ENCODE results near the gene RXYLT1.
"Not testable (repeated sequence)": the region's sequence is repeated elsewhere in the genome, so short reads cannot be mapped to it uniquely, and the experiment has no call there.

The RXYLT1 gene

DNA sequence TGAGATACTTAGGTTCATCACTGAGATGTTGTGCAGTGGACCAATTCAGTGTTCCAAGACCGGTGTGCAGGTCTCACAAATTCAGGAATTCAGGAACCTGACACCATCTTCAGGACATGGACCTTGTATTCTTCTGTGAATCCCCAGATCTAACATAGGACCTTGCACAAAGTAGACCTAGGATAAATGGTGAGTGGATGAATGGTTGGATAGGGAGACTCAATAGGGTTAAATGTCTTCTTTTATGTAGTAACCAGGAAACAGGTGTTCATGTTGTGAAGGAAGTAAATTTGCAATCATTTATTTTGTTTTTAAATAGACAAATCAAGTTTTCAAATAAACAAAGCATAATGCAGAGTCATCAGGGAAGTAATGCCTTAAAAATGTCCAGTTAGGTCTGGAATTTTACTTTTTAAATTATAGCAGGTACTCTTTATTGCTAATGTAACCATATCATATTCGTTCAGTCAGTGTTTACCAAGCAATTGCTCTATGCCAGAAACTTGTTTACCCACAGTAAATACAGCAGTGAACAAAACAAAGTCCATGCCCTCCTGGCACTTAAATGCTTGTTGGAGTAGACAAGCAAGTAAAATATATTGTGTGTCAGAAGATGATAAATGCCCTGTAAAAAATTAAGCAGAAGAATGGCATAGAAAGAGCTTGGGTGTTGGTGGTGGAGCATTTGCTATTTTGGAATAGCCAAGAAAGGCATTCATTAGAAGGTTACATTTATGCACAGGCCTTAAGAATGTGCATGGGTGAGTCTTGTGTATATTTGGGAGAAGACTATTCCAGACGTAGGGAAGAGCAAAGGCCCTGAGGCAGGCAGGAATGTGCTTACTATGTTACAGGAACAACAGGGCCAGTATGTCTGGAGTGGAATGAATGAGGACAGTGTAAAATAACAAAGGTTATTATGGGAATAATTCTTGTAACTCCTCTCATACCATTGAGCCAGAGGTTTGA lies 26.3 kb downstream of the RXYLT1 start:
- no peak for DNase-seq

DNA sequence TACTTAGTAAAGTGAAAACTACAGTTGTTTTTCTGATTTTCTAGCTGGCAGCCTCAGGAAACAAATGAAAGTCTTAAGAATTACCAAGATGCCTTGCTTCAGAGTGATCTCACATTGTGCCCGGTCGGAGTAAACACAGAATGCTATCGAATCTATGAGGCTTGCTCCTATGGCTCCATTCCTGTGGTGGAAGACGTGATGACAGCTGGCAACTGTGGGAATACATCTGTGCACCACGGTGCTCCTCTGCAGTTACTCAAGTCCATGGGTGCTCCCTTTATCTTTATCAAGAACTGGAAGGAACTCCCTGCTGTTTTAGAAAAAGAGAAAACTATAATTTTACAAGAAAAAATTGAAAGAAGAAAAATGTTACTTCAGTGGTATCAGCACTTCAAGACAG lies 28.9 kb downstream of the RXYLT1 start:
- DNase-seq: no peak

DNA sequence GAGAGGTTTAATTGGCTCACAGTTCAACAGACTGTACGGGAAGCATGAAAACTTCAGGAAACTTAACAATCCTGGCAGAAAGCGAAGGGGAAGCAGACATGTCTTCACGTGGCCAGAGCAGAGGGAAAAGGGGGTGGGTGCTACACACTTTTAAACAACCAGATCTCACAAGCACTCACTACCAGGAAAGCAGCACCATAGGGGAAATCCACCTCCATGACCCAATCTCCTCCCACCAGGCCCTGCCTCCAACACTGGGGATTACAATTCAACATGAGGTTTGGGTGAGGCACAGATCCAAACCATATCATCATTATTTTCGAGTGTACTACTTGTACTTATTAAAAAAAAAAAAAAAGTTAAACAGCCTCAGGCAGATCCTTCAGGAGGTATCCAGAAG lies 29.9 kb downstream of the RXYLT1 start:
- DNase-seq: no peak

DNA sequence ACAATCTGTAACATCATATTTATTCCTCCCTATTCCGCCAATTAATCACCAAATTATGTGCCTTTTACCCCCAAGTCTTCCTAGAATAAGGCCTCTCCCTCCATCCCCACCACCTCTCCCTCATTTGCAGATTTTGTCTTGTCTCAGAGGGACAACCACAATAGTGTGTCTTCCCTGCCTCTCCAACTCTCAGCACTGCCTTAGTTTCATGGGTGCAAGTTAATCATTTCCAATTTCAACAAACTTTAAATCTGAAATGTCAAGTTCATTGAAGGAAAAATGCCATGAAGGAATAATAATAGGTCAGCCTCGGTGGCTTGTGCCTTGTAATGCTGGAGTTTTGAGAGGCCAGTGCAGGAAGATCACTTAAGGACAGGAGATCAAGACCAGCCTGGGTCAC lies 31.6 kb downstream of the RXYLT1 start:
- no peak for DNase-seq

DNA sequence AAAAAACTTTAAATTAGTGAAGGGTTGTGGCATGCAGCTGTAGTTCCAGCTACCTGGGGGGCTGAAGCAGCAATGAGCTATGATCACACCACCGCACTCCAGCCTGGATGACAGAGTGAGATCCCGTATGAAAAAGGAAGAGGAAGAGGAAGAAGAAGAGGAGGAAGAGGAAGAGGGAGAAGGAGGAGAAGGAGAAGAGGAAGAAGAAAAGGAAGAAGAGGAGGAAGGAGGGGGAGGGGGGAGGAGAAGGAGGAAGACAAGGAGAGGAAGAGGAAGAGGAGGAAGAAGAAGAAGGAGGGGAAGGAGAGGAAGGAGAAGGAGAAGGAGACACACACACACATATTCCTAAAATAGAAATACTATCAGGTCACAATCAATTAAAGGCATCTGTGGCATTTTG lies 32.0 kb downstream of the RXYLT1 start:
- no peak for DNase-seq

DNA sequence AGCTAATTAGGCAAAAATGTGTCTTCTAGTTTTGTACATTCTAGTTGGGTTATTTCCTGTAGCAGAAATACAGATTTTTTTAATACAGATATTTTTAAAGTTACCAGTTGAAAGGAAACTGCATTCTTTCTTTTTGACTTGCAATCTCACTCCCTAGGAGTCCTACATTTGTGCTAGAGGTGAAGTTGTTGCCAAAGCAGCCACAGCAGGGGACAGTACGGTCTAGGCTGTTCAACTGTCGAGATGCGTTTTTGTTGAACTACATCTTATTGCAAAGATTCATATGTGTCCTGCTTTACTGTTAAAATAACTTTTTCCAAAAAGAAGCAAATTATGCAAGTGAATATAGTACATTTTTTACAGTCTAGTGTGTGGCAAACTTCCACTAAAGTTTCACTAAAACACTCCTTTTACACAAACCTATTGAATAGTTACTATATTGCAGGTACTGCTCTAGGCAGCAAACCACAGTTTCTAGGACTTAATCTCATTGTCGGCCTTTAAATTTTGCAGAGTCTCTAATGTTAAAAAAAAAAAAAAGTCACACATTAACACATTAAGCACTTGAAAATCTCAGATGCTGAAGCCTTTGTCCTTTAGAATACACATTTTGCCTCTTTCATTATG lies 34.5 kb downstream of the RXYLT1 start:
- no peak for DNase-seq

DNA sequence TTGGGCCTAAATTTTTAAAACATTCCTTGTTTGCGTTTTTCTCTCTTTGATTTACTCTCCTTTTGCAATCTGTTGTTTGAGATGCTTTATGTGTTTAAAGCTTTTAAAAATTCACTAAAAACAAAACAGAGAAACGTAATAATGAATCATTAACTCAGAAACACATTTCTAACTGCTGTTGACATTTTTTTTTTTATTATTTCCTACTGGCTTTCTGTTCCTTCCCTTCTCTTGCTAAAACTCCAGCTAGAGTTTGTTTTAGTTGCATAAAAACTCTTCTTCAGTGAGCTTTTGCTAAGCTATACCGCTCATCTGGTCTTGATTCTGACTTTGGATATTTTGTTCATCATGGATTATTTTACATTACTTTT lies 35.8 kb downstream of the RXYLT1 start:
- no peak for DNase-seq

DNA sequence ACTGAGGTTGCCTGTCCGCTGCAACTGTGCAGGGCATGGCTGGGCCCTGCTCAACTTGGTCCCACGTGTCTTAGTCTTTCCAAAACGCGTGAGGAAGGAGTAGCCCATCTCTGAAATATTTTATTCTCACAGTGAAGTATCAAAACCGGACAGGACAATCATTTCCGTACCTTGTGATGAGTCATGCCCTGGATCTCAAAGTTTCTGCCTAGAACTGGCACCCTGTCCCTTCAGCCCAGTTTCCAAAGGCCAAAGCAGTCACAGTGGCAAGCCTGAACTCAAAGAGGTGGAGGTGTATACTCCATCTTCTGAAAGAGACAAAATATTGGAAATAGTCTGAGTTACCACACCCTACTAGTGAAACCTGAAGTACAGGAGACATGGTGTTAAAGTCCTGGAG lies 36.3 kb downstream of the RXYLT1 start:
- no peak for DNase-seq

DNA sequence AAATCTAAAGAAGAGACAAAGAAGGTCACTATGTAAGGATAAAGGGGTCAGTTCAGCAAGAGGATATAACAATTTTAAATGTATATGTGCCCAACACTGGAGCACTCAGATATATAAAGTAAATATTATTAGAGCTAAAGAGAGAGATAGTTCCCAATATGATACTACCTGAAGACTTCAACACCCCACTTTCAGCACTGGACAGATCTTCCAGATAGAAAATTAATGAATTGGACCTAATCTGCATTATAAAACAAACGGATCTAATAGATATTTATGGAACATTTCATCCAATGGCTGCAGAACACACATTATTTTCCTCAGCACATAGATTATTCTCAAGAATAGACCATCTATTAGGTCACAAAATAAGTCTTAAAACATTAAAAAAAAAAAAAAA lies 40.7 kb downstream of the RXYLT1 start:
- no peak for DNase-seq

DNA sequence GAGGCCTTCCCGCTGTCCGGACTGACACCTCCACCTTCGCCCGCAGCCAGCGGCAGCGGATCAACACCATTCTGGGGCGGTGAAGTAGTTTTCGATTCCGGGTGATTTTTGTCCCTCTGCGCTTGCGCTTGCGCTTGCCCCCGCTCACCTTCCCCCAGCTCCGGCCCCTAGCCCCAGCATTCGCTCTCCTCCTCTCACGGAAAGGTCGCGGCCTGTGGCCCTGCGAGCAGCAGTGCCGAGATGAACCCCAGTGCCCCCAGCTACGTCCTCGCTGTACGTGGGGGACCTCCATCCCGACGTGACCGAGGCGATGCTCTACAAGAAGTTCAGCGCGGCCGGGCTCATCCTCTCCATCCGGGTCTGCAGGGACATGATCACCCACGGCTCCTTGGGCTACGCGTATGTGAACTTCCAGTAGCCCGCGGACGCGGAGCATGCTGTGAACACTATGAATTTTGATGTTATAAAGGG lies 42.1 kb downstream of the RXYLT1 start:
- DNase-seq: no peak

DNA sequence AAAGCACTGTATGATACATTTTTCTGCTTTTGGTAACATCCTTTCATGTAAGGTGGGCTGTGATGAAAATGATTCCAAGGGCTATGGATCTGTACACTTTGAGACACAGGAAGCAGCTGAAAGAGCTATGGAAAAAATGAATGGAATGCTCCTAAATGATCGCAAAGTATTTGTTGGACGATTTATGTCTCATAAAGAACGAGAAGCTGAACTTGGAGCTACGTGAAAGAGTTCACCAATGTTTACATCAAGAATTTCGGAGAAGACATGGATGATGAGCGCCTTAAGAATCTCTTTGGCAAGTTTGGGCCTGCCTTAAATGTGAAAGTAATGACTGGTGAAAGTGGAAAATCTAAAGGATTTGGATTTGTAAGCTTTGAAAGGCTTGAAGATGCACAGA lies 42.6 kb downstream of the RXYLT1 start:
- DNase-seq: no peak

DNA sequence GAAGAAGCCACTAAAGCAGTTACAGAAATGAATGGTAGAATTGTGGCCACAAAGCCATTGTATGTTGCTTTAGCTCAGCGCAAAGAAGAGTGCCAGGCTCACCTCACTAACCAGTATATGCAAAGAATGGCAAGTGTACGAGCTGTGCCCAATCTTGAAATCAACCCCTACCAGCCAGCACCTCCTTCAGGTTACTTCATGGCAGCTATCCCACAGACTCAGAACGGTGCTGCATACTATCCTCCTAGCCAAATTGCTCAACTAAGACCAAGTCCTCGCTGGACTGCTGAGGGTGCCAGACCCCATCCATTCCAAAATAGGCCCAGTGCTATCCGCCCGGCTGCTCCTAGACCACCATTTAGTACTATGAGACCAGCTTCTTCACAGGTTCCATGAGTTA lies 43.3 kb downstream of the RXYLT1 start:
- no peak for DNase-seq

DNA sequence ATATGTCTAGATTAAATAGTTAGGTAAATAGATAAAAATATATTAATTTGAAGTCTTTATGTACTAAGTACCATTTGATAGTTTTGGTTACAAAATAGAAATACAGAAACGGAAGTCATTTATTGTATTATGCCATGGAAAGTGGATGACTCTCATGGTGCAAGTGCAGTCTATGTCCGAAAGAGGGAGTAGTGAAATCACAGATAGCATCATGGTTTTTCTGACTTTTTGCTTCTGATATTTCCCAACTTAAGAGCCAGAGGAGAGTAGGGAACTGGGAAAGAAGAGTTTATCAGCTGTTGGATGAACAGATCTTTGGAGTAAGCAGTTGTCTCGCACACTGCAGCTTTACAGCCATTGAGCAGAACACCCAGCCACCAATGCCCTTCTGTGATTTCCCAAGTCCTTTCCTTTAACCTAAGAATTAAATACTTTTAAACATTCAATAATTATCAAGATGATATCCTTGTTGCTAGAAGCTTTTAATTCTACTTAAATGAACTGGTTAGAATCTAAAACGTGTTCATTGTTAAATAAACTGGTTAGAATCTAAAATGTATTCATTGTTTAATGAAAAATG lies 46.4 kb downstream of the RXYLT1 start:
- no peak for DNase-seq

DNA sequence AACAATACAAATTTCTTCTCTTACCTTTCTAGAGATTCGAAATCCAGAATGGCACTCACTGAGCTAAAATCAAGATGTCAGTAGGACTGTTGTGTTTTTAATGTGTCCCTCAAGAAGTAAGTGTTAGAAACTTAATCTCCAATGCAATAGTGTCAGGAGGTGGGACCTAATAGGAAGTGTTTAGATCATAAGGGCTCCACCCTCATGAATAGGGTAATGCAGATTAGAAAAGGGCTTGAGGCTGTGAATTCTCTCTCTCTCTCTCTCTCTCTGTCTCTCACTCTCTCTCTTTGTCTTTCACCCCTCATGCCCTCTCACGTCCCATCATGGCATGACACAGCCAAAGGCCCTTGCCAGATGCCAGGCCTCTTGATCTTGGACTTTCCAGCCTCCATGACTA lies 49.2 kb downstream of the RXYLT1 start:
- DNase-seq: no peak

DNA sequence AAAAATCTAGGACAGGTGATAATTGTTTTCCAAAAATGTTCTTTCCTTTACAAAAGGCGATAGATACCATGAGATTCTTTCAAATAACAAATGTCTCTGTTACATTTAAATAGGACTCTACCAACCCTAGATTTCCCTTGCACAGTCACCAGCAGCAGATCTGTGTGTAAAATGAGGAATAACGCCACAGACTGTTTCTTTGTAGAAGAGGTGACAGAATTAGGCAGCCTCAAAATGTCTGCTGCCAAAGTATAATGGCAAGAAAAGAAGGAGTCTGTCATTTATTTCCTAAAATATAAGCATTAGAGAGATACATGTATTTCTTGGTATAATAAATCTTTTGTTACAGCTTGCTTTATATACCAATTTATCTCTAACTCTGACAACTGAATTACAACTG lies 56.3 kb downstream of the RXYLT1 start:
- DNase-seq: no peak

DNA sequence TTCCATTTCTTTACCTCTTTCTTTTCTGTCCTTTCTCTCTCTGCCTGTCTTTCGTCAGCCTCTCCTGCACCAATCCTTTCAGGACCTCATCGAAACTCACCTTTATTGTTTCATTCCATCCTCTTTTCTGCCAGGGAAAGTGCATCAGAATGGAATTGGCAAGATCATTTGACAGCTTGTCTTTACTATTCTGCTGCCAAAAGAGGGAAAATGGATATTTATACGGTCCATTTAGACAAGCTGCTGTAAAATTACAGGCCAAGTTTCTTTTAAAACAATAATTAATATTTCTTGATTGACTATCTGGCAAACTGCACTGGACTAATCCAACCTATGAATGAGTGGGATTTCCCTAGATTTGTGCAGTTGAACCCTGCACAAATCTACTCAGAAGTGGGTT lies 57.2 kb downstream of the RXYLT1 start:
- DNase-seq: no peak

DNA sequence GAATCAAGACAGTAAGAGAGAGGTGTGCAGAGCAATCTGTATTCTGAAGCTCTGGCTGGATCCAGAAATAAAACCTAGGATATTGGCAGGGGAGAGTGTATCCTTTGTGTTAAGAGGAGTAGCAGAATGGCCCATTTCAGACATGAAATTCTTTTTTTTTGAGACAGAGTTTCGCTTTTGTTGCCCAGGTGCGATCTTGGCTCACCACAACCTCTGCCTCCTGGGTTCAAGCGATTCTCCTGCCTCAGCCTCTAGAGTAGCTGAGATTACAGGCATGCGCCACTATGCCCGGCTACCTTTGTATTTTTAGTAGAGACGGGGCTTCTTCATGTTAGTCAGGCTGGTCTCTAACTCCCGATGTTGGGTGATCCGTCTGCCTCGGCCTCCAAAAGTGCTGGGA lies 58.7 kb downstream of the RXYLT1 start:
- DNase-seq: no peak

DNA sequence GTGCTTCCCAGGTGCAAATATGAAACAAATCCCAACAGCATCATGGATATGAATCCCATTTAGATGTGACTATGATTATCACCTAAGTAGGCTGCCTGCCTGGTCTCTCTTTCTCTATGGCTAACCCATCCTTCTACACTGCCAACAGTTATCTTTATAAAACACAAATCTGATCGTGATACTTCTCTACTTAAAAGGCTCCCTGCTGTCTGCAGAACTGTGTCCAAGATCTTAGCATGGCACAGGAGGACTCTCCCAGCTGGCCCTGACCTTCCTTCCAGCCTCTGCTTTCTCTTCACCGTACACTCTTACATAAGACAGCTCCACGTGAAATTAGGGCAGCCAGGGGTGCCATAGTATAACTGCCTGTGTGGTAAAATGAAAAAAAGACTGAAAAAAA lies 61.3 kb downstream of the RXYLT1 start:
- DNase-seq: no peak

DNA sequence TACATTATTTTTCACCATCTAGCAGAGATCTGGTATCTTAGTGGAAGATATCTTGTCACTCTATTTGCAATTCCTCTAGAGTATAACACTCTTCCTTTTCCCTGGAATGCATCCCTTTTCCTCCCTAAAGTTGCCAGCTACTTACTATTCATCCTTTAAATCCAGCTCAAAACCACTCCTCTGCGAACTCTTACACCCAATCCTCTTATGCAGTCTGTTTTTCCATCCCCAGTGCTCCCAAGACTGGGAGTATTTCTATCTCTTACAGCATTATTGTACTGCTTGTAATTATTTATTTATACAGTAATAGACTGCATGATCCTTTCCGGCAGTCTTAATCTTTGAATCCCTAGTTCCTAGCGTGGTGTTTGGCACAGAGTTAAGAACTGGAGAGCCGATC lies 61.9 kb downstream of the RXYLT1 start:
- DNase-seq: no peak

DNA sequence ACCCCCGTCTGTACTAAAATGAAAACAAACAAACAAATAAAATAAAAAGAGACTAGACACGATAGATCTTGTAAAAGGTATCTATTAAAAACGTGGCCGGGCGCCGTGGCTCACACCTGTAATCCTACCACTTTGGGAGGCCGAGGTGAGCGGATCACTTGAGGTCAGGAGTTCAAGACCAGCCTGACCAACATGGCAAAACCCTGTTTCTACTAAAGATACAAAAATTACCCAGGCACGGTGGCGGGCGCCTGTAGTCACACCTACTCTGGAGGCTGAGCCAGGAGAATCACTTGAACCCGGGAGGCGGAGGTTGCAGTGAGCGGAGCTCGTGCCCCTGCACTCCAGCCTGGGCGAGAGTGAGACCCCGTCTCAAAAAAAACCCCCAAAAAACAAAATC lies 63.0 kb downstream of the RXYLT1 start:
- DNase-seq: not testable (repeated sequence)

DNA sequence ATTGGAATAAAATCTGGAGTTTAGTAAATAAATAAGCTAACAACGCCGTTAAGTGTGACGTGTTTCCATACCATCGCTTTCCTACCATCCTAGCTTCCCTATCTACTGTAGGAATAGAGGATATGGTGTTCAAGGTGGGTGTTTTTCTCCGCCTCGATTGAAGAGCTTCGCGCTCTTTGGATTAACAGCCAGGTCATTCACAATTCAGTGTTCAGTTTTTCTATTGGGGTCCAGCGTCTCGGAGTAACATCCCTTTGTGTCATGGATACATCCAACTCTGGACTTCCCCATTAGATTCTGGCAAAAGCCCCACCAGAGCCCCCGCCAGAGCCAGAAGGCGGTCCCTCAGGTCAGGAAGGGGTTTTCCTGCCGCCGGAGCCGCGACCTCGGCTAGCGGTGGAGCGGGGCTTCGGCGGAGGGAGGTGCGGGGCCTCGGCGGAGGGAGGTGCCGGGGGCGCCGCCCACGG lies 63.6 kb downstream of the RXYLT1 start:
- no peak for DNase-seq

DNA sequence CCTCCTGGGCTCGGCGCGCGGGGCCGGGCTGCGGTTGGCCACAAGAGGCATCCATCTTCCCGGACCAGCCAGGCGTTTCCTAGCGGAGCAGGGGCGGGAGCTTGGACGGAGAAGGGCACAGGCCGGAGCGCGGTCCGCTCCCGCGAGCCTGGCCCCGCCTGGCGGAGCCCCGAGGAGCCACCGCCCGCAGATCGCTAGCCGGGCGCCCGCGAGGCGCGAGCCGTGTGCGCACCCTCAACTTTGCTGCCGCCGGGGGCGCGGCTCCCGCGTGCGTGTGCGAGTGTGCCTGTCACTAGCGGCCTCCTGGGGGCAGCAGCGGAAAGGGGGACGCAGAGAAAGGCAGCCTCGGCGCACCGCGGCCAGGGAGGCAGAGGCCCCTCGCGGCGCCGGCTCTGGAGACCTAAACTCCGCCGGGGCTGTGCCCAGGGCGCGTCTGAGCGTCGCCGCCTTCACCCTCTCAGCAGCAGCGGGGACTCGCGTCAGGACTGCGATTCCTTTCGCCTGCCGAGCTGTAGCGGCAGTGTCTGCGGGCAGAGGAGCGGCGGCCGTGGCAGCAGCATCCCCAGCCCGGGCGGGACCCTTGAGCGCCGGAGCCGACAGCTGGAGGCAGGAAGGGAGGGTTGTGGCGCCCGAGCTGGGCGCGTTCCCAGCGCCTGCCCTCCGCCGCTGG lies 64.1 kb downstream of the RXYLT1 start:
- peak; percentile 83 for DNase-seq
